Measurements from ENCODE around the gene NSD2. TPM values are rescaled to one million over a fixed set of nuclear protein-coding genes. Genes with fewer than 3 reads are reported as not detected.
A peak's percentile ranks its signal among the peaks of the same experiment; 100 is the strongest.

NSD2 gene
- total RNA-seq, 2 experiments from 2014 or later, result 263 to 367 TPM

DNA sequence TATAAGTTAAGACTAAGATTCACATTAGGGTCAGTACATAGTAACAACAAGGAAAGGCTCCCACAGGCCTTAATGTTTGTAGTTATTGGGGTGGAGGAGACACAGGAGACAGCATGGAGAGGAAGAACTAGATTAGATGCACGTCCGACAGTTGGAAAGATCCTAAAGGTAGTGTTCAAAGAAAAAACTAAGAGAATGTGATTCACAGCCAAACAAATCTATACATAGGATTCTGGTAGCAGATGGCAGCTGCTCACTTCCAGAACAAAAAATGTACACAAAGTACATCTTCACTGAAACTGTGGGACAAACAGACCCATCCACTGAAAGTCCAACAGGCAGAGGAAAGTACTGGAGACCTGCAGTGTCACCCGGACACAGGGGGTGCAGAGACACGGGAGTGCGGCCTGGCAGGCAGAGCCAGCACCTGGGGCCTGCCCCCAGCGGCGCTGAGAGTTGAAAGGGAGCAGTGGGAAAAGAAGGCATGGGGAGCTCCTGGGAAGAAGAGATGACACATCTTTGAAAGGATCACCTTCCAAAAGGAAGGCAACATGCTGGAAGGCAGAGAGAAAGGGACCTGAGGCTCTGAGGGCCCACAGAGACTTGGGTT, 97.6 kb downstream of the NSD2 start:
- peaks cover 73% of the 10 kb centered on the region for H3K36me3 Mint-ChIP-seq
- ATAC-seq, result no peak
- CTCF ChIA-PET, result no interaction called here
- no peaks in the 10 kb centered on the region for H3K4me1 Mint-ChIP-seq
- H3K27ac Mint-ChIP-seq, result no peak overlapping the region
- DNase-seq, result no peak
- no peaks in the 10 kb centered on the region for H3K9me3 Mint-ChIP-seq (ENCODE audit: low read depth)
- no peak overlapping the region for H3K4me3 Mint-ChIP-seq
- no peaks in the 10 kb centered on the region for H3K27me3 Mint-ChIP-seq

DNA sequence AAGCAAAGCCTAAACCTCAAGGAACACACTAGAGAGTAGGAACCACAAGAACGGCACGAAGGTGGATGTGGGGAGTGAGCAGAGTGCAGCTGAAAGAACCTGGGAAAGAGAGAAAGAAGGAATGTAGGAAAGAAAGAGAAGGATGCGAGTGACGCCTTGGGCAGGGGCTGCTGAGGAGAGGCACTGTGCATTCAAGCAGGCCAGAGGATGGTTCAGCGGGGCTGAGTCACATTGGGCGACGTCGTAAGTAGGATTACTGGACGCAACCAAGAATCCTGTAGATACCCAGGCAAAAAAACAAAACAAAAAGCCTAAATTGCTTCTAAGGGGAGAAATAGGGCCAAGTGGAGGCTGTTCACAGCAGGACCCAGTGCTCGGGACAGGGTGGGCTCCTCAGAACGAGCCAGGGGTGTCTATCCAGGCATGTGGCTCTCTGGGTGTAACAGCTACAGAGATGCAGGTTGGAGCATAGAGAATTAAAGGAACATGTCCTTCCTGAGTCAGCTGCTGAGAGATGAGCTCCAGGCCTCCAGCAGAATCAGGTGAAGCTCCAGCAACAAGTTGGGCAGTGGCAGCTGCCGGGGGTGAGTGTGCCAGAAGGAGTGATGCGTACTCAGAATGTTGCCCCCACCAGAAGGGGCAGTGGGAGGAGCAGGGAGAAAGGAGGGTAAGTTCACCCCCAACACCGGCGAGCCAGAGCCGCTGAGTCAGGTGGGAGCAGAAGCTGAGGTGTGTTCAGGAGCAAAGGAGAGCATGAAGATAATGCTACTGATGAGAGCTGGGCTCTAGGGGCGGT, 98.9 kb downstream of the NSD2 start:
- H3K36me3 Mint-ChIP-seq, result peaks cover 71% of the 10 kb centered on the region
- no peak overlapping the region for H3K4me3 Mint-ChIP-seq
- no peak overlapping the region for H3K27ac Mint-ChIP-seq
- no peaks in the 10 kb centered on the region for H3K9me3 Mint-ChIP-seq (ENCODE audit: low read depth)
- H3K27me3 Mint-ChIP-seq, result no peaks in the 10 kb centered on the region
- CTCF ChIA-PET, result no interaction called here
- DNase-seq, result no peak
- no peaks in the 10 kb centered on the region for H3K4me1 Mint-ChIP-seq
- no peak for ATAC-seq

DNA sequence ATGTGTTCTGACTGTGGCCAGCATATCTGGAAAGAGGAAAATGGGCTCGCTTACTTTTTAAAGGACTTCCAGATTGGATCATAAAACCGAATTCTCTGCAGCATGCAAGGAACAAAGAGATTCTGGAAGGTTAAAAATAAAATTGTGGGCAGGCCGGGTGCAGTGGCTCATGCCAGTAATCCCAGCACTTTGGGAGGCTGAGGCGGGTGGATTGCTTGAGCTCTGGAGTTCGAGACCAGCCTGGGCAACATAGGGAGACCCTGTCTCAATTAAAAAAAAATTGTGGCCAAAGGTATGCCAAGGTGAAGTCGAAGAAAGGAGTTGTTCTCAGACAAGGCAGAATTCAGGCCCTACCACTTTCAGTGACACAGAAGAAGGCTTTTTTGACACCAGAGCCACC, 99.7 kb downstream of the NSD2 start:
- no peak overlapping the region for H3K4me3 Mint-ChIP-seq
- no peak for ATAC-seq
- CTCF ChIA-PET, result no interaction called here
- H3K9me3 Mint-ChIP-seq (ENCODE audit: low read depth), result no peaks in the 10 kb centered on the region
- H3K27me3 Mint-ChIP-seq, result no peaks in the 10 kb centered on the region
- no peak overlapping the region for H3K27ac Mint-ChIP-seq
- no peak for DNase-seq
- H3K4me1 Mint-ChIP-seq, result no peaks in the 10 kb centered on the region
- H3K36me3 Mint-ChIP-seq, result peaks cover 69% of the 10 kb centered on the region

DNA sequence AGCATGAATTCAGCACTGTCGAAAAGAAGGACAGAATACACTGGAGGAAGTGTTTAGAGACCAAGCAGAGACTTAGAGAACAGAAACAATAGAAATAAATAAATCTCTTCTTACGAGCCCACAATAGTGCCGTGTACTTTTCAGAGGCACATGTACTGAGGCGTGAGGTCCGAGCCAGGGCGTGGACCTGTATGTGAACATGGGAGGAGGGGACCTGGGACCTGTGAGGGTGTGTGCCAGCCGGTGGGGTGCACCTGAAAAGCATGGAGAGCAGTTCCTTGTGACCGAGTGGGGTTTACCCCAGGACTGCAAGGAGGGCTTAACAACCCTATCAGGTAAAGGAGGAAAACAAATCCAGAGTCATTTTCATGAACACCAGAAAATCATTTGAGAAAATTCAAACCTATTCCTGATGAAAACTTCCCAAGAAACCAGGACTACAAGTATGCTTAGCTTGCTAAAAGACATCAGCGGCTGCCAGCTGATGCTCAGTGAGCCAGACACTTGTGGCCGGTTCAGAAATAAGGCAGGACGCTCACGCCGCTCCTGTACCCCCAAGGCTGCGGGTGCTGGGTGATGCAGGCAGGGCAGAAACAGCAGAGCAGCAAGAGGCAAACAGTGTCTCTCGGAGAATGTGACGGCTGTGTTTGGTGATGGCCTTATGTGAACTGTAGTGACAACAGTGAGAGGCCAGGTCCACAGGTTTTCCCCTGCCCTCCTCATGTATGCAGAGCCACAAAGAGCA, 100.4 kb downstream of the NSD2 start:
- CTCF ChIA-PET, result no interaction called here
- peaks cover 70% of the 10 kb centered on the region for H3K36me3 Mint-ChIP-seq
- no peaks in the 10 kb centered on the region for H3K4me1 Mint-ChIP-seq
- H3K4me3 Mint-ChIP-seq, result no peak overlapping the region
- no peaks in the 10 kb centered on the region for H3K9me3 Mint-ChIP-seq (ENCODE audit: low read depth)
- no peak overlapping the region for H3K27ac Mint-ChIP-seq
- DNase-seq, result no peak
- ATAC-seq, result no peak
- no peaks in the 10 kb centered on the region for H3K27me3 Mint-ChIP-seq

DNA sequence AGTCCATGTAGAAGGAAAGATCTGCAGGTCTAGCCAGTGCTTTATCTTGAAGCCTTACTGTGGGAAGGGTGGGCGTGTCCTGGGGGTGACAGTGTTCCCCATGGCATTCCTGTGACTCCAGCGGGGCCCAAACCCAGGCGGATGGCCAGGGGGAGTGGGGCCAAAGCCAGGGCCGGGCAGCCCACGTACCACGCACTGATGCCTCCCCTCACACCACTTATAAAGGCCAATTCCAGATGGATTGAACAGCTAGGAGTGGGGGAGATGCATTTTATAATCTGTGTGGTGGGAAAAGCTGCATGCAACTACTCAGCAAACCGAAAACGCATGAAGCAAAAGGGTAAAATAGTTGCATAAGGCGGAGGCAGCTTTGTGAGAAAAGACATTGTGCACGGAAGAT, 101.2 kb downstream of the NSD2 start:
- no peak overlapping the region for H3K27ac Mint-ChIP-seq
- H3K36me3 Mint-ChIP-seq, result peaks cover 68% of the 10 kb centered on the region
- no peak for DNase-seq
- H3K4me3 Mint-ChIP-seq, result no peak overlapping the region
- H3K4me1 Mint-ChIP-seq, result no peaks in the 10 kb centered on the region
- ATAC-seq, result no peak
- H3K9me3 Mint-ChIP-seq (ENCODE audit: low read depth), result no peaks in the 10 kb centered on the region
- CTCF ChIA-PET, result no interaction called here
- H3K27me3 Mint-ChIP-seq, result no peaks in the 10 kb centered on the region

DNA sequence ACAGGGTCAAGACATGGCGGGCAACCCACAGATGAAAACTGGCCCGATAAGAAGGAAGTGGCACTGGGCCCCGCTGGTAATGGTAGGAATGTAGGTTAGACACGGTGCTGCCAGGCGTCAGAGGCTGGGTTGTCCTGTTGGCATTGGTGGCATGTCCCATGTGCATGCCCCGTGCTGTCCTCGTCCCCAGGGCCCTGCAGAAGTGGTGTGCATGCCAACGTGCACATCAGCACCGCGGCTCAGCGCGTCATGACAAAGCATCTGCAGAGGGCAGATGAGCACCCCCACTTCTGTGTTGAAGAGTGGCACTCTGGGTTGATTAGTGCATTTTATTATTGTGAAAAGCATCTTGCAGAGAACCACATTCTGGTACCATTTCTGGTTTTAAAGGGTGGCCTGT, 102.0 kb downstream of the NSD2 start:
- H3K4me3 Mint-ChIP-seq, result no peak overlapping the region
- no peak overlapping the region for H3K27ac Mint-ChIP-seq
- H3K9me3 Mint-ChIP-seq (ENCODE audit: low read depth), result no peaks in the 10 kb centered on the region
- peaks cover 66% of the 10 kb centered on the region for H3K36me3 Mint-ChIP-seq
- no peaks in the 10 kb centered on the region for H3K27me3 Mint-ChIP-seq
- H3K4me1 Mint-ChIP-seq, result no peaks in the 10 kb centered on the region
- no peak for ATAC-seq
- DNase-seq, result no peak
- CTCF ChIA-PET, result no interaction called here

DNA sequence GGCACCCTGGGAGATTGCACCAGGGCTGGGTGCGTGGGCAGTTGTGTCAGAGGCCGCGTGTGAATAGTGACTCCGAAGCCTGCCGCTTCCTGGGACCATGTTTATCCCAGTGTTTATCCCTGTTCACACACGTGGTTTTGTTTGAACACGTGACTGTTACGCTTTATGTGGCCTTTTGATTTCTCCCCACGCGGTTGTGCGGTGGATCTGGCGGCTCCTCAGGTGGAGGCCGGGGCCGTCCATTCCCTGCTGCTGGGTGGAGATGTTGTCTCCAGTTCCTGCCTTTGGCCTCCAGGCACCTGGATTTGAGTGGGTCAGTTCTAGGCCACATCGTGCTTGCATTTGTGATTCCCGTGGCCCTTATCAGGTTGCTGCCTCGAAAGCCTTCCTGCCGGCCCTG, 102.5 kb downstream of the NSD2 start:
- Mint-ChIP-seq H3K4me3 (no peak overlapping the region), H3K27ac (no peak overlapping the region), H3K36me3 (peaks cover 66% of the 10 kb centered on the region), H3K4me1 (no peaks in the 10 kb centered on the region), H3K27me3 (no peaks in the 10 kb centered on the region), H3K9me3 (ENCODE audit: low read depth) (no peaks in the 10 kb centered on the region)
- ATAC-seq, result no peak
- DNase-seq, result no peak
- CTCF ChIA-PET, result no interaction called here

DNA sequence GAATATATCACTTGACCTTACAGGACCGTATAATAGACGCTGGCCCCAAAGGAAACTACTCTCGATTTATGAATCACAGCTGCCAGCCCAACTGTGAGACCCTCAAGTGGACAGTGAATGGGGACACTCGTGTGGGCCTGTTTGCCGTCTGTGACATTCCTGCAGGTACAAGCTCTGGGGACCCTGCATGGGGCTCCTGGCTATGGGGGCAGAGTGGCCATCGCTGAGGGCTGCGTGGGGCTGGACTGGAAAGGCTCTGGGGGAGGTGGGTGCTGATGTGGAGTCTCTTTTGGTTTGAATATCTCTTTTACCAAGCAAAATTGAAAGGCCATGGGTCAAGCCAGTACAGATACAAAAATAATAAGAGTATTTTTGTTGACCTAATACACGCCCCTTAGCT, 103.6 kb downstream of the NSD2 start:
- CTCF ChIA-PET, result no interaction called here
- ATAC-seq (no peak), DNase-seq (no peak)
- Mint-ChIP-seq H3K4me3 (no peak overlapping the region), H3K36me3 (peaks cover 66% of the 10 kb centered on the region), H3K27me3 (no peaks in the 10 kb centered on the region), H3K27ac (no peak overlapping the region), H3K9me3 (ENCODE audit: low read depth) (no peaks in the 10 kb centered on the region), H3K4me1 (no peaks in the 10 kb centered on the region)

DNA sequence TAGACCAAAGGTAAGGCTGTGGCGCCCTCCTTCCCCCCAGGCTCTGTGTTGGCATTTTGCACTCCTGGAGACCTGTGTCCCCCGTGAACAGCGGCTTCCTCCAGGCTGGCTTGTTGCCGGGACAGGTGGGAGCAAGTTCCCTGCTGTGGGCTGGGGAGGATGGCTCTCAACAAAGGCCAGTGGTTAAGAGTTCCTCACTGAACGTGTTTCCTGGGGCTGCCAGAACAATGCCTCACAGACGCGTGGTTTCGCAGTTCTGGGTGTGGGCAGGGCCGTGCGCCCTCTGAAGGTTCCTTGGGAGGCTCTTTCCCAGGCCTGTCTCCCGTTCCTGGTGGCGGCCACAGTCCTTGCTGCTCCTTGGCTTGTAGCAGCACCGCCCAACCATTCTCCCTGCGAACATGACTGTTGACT, 104.2 kb downstream of the NSD2 start:
- no peaks in the 10 kb centered on the region for H3K27me3 Mint-ChIP-seq
- peaks cover 63% of the 10 kb centered on the region for H3K36me3 Mint-ChIP-seq
- no peak for DNase-seq
- H3K27ac Mint-ChIP-seq, result no peak overlapping the region
- CTCF ChIA-PET, result no interaction called here
- no peaks in the 10 kb centered on the region for H3K9me3 Mint-ChIP-seq (ENCODE audit: low read depth)
- H3K4me3 Mint-ChIP-seq, result no peak overlapping the region
- H3K4me1 Mint-ChIP-seq, result no peaks in the 10 kb centered on the region
- no peak for ATAC-seq

DNA sequence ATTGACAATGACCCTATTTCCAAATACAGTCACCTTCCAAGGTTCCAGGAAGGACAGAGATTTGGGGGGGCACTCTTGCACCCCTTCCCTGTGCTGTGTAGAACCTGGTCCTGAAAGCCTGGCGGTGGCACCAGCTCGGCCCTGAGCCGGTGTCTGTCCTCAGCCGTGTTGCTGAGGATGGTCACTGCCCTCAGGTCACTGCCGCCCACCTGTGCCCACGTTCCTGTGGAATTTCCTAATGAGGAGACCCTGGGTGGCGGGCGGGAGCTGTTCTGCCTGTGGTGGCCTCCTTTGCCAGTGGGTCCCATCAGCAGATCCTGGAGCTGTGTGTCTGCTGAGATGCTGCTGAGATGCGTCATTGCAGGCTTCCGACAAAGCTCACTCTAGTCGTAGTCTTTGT, 104.7 kb downstream of the NSD2 start:
- H3K4me1 Mint-ChIP-seq, result no peaks in the 10 kb centered on the region
- no peak for ATAC-seq
- no peaks in the 10 kb centered on the region for H3K27me3 Mint-ChIP-seq
- H3K27ac Mint-ChIP-seq, result no peak overlapping the region
- H3K36me3 Mint-ChIP-seq, result peaks cover 60% of the 10 kb centered on the region
- no peak for DNase-seq
- H3K9me3 Mint-ChIP-seq (ENCODE audit: low read depth), result no peaks in the 10 kb centered on the region
- H3K4me3 Mint-ChIP-seq, result no peak overlapping the region
- CTCF ChIA-PET, result no interaction called here

DNA sequence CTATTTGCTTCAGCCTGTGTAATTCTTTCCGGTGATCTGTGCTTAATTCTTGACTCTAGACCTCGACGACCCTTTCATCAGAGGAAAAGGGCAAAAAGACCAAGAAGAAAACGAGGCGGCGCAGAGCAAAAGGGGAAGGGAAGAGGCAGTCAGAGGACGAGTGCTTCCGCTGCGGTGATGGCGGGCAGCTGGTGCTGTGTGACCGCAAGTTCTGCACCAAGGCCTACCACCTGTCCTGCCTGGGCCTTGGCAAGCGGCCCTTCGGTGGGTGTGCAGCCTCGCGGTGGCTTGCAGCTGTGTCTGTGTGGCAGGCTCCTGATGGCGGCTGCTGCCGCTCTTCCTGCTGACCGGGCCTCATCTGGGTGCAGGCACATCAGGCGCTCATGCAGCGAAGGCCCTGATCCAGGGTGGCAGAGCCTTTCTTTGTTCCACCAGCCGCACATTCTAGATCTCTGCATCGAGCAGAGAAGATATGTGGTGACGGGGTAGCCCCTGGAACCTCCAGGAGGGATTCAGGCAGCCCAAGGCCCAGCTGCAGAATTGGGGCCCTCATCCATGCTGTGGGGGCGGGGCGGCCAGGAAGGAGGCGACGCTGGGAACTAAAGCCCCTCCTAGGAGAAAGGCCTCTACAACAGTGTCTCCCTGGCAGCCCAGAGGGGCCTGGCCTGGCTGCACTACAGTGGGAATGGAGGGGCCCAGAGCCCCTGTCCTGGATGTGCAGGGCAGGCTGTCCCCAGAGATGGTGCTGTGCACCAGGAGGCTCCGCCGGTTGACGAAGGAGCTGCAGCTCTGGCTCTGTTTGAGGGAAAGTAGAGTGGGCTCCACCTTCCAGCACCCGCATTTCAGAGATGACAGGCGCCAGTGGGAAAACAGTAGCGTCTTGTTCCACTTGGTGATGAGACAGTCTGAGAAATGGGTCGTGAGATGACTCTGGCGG, 105.5 kb downstream of the NSD2 start:
- ATAC-seq (no peak), DNase-seq (peak; percentile 34)
- peaks cover 63% of the 10 kb centered on the region for H3K36me3 Mint-ChIP-seq
- H3K4me3 Mint-ChIP-seq, result no peak overlapping the region
- H3K4me1 Mint-ChIP-seq, result no peaks in the 10 kb centered on the region
- H3K9me3 Mint-ChIP-seq (ENCODE audit: low read depth), result no peaks in the 10 kb centered on the region
- H3K27me3 Mint-ChIP-seq, result no peaks in the 10 kb centered on the region
- no peak overlapping the region for H3K27ac Mint-ChIP-seq
- CTCF ChIA-PET, result no interaction called here

DNA sequence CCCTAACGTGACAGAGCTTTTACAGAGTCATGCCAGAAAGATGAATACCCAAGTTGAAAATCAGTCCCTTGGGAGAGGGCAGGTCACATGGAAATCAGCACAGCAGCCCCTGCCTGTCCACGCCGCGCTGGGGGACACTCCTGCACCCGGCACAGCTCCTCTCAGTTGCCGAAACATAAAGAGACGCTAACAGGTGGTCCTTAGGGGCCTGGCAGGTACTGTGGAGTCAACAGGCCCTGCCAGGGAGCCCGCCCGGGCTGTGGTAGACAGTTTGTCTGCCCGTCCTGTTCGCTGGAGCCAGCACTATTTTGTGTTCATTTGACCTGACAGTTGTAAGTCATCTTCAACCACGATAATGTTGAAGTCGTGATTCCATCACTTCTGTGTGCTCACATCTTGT, 107.0 kb downstream of the NSD2 start:
- no peaks in the 10 kb centered on the region for H3K27me3 Mint-ChIP-seq
- no peak overlapping the region for H3K4me3 Mint-ChIP-seq
- no peaks in the 10 kb centered on the region for H3K9me3 Mint-ChIP-seq (ENCODE audit: low read depth)
- H3K27ac Mint-ChIP-seq, result no peak overlapping the region
- CTCF ChIA-PET, result no interaction called here
- H3K4me1 Mint-ChIP-seq, result no peaks in the 10 kb centered on the region
- DNase-seq (no peak), ATAC-seq (no peak)
- H3K36me3 Mint-ChIP-seq, result peaks cover 56% of the 10 kb centered on the region

DNA sequence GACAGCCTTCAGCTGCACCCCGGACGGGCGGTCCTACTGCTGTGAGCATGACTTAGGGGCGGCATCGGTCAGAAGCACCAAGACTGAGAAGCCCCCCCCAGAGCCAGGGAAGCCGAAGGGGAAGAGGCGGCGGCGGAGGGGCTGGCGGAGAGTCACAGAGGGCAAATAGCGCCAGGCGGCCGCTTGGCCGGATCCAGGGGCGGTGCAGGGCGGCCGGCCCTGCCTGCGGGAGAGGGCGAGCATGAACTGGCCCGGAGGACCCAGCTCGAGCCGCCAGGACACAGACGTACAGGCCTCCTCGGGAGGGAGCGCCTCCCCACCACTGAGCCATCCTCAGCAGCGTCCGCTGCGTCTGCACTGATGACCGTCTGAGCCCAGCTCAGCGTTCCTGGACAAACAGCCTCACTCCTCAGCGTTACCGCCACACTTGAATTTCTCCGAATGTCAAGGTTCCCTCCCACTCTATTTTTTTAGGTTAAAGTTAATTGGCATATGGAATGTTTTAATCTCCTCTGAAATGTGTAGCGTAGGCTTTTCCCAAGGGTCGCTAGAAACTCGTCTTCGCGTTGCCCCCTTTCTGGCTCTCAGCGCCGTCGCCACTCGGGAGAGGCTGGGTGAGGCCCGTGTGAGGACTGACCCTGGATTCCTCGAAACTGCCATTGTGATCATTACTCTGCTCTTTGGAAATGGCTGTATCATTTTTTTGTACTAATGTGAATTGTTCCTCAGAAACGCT, 107.7 kb downstream of the NSD2 start:
- H3K27ac Mint-ChIP-seq, result no peak overlapping the region
- H3K4me3 Mint-ChIP-seq, result no peak overlapping the region
- CTCF ChIA-PET, result no interaction called here
- DNase-seq, result no peak
- ATAC-seq, result no peak
- H3K27me3 Mint-ChIP-seq, result no peaks in the 10 kb centered on the region
- no peaks in the 10 kb centered on the region for H3K9me3 Mint-ChIP-seq (ENCODE audit: low read depth)
- H3K4me1 Mint-ChIP-seq, result no peaks in the 10 kb centered on the region
- H3K36me3 Mint-ChIP-seq, result peaks cover 50% of the 10 kb centered on the region
